Superior temporal gyrus (tissue), 1 donor: ENCODE data around the gene PLEKHA8.
A peak's percentile ranks its signal among the peaks of the same experiment; 100 is the strongest.

ENCODE experiments used
- DNase-seq: peaks from one replicate; pipeline ENCODE4 v3.0.0-alpha.2; 2016; ENCODE audit errors: extremely low spot score

PLEKHA8 gene

DNA sequence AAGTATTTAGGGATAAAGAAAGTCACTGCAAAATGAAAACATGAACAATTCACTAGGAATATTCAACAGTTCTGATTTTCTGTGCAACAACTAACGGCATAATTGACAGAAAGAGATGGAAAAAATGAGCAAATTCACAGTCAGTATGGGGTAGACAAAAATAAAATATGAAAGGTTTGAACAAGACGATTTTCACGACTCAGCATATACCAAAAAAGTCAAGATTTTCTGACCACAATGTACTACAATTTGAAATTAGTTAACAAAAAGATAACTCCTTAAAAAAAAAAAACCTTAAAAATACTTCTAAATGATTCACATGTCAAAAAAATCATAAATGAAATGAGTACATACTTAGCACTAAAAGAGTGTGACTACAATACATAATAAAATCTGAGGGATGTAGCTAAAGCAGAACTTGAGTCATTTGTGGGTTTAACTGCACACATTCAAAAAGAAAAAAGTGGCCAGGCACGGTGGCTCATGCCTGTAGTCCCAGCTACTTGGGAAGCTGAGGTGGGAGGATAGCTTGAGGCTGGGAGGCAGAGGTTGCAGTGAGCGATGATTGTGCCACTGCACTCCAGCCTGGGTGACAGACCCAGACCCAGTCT is 84.0 kb downstream of the PLEKHA8 start:
- DNase-seq, result no peak

DNA sequence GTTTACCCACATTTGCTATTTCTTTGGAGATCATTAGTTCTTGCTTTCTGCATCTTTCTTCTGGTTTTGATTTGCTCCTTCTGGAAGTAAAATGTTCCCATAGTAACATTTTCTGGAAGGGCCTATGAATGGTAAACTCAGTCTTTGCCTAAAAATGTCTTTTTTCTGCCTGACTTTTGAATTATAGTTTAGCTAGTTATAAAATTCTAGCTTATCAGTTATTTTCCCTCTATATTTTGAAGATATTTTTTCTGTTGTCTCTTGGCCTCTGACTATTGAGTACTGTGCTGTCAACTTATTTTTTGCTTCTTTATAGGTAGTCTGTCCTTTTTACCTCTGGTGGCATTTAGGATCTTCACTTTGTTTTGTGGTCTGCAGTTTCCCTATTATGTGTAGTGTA is 84.9 kb downstream of the PLEKHA8 start:
- DNase-seq, result no peak

DNA sequence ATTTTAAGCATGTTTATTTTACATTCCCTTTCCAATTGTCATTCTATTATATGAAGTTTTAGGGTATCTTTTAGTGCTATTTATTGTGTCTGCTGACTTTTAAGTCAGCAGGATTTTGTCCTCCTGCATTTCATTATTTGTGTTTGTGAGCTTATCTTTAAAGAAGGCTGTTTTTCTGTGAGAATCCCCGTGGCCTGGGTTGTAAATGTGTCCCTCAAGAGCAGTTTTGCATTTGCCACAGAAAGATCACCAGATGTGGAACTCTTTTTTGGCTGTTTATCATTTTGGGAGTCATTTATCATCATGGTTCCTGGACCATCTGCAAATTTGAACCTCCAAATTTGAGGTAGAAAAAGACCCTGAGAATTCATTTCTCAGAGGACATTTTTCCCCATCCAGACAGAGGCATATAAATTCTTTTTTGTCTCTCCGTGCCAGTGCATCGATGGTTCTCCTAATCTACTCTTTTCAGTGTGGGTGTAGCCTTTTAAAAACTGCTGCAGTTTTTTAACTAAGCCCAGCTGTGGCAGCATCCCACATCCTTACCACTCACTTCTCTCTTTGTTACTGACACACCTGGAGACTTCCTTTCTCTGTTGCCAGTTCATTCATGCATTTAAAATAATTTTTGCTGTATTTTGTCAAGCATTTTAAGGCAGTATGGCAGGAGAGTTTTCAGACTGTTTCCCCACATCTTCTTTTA is 86.5 kb downstream of the PLEKHA8 start:
- no peak for DNase-seq

DNA sequence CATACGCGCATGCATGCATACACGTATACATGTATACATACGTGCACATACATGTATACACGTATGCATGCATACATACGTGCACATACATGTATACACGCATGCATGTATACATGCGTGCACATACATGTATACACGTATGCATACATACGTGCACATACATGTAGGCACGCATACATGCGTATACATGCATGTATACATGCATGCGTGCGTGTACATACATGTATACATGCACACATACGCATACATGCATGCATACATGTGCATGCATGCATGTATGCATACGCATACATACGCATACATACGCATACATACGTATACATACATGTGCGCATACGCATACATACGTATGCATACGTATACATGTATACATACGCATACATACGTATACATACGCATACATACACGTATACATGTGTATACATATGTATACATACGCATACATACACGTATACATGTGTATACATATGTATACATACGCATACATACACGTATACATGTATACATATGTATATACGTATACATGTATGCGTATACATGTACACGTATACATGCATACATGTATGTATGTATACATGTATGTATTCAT is 87.6 kb downstream of the PLEKHA8 start:
- no peak for DNase-seq

DNA sequence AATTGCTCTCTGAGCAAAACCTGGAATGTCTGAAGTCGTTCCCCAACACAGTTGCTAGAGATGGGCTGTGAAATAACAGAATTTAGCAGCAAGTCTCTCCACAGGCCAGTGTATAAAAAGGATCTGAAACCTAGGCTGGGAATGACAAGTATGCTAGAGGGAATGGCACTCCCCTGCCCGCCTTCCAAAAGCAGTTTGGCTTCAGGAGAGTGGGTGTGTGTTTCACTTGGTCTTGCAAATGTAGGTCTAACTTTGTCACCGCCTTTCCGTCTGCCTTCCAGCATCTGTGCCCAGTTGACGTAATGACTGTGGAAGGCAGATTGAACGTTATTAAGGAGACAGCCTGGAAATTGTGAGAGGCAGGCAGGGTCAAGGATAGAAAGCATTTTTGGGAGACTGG is 88.6 kb downstream of the PLEKHA8 start:
- DNase-seq, result peak; percentile 49

DNA sequence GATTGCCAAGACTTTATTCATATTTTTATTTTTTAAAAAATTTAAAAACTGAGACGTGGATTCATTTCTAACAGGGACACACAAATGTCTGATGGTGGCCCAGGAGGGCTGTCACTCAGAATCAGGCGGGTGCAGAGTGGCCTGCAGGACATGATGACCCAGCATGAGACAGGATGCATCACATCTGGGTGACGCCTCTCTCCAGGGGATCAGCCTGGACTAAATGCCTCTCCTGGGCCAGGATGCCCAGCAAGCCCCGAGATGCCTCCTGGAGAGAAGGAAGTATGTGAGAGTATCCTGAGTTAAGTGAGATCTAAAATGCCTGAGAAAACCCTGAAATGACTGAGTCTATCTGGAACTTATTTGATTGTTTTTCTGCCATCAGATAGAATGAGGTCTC is 89.7 kb downstream of the PLEKHA8 start:
- DNase-seq, result no peak

DNA sequence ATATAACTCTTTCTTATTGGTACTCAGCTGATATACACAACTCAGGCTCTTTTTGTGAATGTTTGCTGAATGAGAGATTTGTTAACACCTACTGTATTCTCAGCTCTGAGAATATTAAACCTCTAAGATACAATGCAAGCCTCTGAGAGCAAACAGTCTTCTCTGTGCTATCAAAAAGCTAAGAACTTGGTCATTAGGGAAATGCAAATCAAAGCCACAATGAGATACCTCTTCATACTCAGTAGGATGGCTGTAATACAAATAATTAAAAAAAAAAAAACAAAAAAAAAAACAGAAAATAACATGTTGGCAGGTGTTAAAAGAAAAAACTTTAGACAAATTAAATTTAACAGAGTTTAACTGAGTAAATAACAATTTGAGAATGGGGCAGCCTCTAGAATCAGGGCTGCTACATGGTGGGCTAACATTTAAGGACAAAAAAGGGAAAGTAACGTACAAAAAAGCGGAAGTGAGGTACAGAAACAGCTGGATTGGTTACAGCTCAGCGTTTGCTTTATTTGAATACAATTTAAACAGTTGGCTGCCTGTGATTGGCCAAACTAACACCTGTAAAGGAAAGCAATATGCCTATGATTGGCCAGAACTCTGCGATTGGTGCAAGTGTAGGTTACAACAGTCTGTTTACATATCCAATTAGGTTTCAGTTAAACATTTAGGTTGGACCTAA is 91.8 kb downstream of the PLEKHA8 start:
- no peak for DNase-seq

DNA sequence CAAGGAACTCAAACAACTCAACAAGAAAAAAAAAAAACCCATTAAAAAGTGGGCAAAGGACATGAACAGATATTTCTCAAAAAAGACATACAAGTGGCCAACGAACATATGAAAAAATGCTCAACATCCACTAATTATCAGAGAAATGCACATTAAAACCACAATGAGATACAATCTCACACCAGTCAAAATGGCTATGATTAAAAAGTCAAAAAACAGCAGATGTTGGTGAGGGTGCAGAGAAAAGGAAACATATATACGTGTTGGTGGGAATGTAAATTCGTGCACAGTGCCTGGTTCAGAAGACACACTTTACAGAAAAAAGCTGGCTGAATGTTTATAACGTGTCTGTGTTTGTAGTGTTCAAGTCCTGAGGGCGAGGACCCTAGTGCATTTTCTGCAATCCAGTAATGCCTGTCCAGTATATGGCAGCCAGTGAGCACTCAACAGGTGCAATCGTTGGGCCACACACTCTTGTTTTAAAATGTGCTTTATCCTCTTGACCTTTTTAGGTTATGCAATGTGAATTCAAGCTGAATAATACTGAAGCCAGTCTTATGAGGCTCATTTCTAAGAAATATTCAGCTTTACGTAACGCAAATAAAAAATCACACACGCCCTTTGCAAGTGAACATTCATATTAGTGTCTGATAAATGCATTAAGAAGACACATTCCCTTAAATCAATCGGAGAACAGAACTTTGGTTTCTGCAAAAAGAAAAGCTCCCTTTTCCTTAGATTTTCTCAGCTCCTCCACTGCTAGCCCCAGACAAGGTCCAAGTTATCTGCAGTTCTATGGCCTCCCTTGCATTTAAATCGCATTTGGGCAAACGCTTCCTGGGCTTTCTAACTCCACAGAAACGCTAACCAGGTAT is 105.8 kb downstream of the PLEKHA8 start:
- no peak for DNase-seq

DNA sequence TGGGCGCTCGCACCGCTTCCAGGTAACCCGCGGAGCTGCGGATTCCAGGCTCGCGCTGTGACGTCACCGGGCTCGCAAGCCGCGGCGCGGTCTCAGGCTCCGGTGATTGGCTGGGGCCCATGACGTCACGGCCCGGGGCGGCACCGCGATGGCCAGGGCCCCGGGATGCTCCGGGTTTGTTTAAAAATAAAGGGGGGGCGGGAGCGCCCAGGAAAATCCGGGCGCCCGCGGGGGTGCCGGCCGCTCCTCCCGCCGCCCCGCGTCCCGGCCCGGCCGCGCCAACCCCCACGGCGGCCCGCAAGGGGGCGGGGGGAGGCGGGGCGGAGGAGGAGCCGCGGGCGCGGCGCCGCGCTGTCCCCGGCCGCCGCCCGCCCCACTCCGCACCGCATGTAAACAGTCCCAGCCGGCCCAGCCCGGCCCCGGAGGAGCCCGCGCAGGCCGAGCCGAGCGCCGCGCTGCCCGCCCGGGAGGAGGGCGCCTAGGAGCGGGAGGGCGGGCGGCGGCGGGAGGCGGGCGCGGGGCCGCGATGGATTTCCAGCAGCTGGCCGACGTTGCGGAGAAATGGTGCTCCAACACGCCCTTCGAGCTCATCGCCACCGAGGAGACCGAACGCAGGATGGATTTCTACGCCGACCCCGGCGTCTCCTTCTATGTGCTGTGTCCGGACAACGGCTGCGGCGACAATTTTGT is 106.5 kb downstream of the PLEKHA8 start, which contains the start of gene MTURN:
TSS of gene MTURN (plus strand) at position 376 of the 690 bp plus-strand sequence. CDS start at position 527, 151 bp downstream.
- DNase-seq, result peak; percentile 86

DNA sequence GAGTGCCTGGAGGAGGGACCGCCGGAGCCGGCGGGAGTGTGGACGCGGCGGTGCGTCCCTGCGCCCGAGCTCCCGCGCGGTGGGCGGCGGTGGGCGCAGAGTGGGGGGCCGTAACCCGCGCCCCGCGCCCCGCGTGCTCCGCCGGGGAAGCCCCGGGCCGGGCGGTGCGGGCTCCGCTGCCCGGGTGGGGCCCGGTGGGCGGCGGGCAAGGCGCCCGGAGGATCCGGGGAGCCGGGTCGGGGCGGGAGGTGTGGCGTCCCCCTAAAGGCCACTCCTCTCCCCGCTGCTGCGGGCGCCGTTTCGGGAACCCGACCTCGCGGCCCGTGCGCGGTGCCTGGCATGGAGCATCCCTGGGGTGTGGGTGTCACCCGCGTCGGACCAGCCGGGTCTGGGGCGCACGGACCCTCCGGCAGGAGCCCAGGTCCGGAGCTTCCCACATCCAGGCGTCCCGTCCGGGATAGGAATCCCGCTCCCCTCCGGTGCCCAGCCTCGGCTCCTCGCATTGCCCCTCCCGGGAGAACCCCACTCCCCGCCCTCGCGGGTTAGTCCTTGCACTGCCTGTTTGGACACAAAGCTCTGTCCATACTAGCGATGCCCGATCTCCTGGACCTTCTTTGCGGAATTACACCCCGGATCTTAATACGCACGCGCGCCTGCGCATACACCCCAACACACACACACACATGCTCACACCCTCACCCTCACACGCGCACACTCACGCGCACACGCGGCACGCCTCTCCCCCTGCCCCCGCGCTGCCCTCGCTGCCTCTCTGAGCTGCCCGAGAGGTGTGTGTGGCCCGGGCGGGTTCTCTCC is 107.3 kb downstream of the PLEKHA8 start:
- peak; percentile 78 for DNase-seq

DNA sequence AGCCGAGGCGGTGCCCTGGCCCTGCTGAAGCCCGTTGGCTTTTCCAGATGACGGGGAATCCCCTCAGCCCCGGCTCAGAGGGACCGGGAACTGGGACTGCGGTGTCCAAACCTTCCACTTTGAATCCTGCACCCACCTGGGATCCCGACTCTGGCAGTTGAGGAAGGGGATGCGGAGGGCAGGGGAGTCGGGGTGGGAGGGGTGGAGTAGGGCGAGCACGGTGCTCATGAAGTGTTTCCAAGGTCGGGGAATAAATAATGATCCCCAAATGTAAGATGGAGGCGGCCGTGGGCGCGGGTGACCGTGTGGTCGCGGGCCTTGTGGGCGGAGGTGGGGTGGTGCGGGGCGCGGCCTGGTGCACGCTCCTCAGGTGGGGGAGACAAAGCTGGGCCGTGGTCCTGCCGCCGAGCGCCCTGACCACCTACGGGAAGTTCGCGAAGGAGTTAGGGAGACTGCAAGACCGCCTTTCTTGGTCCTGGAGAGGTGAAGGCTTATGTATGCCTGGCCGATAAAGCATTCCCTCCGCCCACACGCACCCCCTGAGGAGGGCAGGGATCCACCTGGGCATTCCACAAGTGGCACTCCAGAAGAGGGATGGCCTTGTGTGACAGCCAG is 108.0 kb downstream of the PLEKHA8 start:
- no peak for DNase-seq

DNA sequence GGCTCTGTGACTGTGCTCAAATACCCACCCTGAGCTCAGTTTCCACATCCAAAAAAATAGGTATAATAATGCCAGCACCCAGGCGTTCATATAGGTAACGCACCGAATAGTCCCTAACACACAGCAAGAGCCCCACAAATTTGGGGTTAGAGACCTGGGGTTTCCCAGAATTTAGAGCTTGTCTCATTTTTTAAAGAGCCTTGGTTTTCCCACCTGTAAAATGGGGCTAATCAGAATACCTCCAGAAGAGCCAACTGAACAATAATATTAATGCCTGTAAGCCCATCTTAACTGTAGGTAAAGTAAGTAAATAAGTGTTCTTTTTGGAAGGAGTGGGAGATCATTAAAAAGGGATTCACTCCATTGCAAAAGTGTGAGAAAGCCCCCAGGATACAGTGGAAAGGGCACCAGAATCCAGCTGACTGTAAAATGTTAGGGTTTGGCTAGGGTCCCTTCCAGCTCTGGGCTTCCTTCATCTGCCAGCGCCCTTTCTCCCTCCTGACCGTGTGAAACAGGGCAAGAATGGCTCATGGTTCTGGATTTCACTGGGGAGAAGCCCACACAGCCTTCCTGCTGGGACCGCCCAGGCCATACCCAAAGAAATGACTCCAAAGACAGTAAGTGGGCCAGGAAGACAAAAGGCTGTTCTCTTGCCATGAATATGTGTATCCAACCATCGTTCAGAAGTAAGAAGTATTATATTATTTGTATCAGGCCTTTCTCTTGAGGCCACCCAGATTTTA is 108.7 kb downstream of the PLEKHA8 start:
- DNase-seq, result peak; percentile 30

DNA sequence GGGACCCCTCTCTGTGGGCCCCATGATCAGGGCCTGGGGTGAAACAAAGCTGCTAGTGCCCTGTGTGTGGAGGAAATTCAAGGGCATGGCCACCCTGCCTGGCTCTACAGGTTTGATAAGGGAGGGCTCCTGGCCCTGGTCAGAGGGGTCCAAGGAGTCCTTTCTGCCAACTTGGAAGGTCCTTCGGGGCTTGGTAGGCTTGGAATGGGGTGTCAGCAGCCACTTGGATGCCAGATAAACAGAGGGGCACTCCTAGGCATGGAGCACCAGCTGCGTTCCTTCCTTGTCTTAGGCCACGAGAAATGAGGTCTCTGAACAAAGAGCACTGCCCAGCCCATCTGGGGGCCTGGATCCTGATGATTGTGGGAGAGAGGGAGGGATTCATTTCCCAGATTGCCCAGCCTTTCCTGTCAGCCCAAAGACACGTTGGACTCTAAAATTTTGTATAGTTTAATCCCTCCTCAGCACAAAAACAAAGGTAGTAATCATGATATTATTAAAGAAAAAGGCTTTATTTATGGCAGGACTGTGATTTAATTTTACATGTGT is 111.7 kb downstream of the PLEKHA8 start:
- DNase-seq, result no peak

DNA sequence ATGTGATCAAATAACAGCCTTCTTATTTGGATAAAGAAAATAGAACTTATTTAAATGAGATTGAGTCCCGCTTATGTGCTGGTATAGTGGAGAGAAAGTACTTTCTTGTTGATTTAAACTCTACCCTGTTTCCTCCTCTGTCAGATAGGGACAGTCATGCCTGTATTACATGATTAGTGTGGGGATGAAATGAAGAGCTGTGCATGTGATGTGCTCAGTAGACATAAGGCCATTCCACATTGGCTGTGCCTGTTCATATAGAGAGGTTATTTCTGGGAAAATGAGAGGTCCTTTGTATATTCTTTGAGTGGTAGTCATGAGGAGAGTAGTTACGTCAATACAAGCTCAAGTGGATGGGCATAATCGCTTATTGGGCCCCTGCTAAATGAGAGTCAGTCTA is 112.2 kb downstream of the PLEKHA8 start:
- DNase-seq, result no peak

DNA sequence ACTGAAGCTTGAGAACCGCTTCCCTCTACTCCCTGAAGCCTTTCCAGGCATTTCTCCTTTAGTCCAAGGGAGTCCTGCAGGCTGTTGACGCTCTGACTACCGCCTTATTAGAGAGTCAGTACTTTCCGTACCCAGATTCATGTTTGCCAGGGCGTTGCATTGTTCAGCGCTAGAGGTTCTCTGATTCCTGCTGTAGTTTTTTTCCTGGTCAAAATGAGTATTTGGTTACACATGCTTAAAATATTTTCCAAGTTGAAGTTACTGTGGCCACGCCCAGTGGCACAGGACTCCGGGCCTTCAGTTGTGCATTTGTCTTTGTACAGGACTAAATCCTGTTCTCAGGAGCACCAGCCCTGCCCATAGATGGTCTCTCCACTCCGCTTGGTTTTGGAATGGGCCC is 114.5 kb downstream of the PLEKHA8 start:
- peak; percentile 42 for DNase-seq

DNA sequence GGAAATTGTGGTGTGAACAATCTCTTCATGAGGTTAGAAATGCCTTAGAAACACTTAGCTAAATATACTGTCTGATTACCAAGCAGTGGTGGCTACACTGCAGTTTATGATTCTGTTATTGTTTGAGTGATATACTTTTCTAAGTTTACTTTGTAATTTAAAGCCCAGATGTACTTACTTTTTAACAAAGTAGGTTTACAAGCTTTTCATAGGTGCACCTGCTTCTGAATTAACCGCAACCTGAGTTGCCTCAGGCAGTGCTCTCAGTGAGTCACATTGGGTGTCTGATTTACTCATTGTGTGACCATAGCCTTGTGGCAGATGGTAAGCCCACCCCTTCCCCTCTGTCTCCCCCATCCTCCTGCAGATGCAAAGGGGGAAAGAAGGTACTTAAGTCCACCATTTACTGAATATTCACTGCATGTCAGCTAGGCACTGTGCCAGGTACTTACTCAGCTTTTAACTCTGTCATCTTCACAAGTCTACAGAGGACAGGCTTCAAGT is 115.6 kb downstream of the PLEKHA8 start:
- DNase-seq, result peak; percentile 53

DNA sequence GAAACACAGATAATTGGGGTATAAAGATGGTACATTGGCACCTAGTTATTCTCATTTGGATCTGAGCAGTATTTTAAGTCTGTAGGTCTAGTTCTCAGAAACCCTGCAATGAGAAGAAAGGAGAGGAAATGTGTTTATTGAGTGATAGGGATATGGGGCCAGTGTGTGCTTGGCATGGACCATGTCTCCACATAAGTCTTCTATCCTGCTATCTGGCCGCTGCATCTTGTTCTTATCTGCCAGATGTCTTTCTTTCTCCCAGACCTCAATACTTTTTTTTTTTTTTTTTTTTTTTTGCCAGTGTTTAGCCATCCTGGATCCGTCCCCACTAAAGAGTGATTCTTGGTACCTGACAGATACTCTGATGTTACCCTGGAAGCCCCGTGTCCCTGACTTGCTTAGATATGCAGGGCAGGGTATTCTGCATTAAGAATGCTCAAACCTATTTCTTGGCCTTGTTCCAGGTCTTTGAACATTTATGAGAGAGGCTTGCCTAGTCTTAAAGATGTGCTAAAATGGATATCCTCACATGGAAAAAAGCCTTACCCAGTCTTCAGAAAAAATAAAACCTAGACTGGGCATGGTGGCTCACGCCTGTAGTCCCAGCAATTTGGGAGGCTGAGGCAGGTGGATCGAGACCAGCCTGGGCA is 116.6 kb downstream of the PLEKHA8 start:
- DNase-seq, result no peak

DNA sequence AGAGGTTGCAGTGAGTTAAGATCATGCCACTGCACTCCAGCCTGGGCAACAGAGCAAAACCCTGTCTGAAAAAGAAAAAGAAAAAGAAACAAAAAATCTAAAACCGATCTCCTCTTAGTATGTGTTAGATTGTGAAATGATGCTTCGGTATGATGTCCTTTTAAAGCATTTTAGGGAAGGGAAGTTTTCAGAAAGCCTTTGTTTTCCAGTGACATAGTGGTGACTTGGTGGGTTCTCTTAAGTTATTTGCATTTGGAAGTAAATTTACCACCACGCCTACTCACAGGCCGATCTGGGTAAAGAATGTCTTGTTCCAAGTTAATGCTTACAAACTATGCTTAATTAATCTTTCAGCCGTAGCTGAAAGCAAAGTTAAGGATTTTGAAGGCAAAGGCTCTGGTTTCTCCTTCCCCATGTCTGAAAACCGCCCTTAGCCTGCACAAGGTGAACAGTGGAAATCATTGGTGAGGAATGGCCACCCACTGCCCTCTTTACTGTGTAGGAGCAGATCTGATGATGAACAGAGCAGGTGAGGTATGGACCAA is 117.3 kb downstream of the PLEKHA8 start:
- DNase-seq, result no peak
